H1 (cell line): ENCODE results near the gene CYB5B. TPM values are rescaled to one million over a fixed set of nuclear protein-coding genes. Genes with fewer than 3 reads are reported as not detected.

ENCODE experiments used
- CTBP2 ChIP-seq: IDR thresholded peaks from 2 replicates; pipeline ENCODE4 v1.7.0; 2011; ENCODE audit warnings: borderline replicate concordance, mild to moderate bottlenecking, moderate library complexity, mixed read lengths, low read length; ENCODE audit not compliant: insufficient read depth, insufficient read length
- CTCF ChIP-seq, 3 experiments: IDR thresholded peaks; 1 replicate in 2 of 3; 2 replicates in 1 of 3; pipeline versions ENCODE4 v1.5.1 to v1.6.1; 2011; ENCODE audit warnings: low read length in 3 of 3, mild to moderate bottlenecking in 3 of 3, inconsistent platforms in 2 of 3, low read depth in 1 of 3, moderate library complexity in 1 of 3; ENCODE audit not compliant: insufficient read depth in 1 of 3; ENCODE audit errors: control extremely low read depth in 1 of 3
- EP300 ChIP-seq, 2 experiments: IDR thresholded peaks; 1 replicate in 1 of 2; 2 replicates in 1 of 2; pipeline ENCODE4 v1.6.1; 2011 to 2012; ENCODE audit warnings: low read depth in 2 of 2, low read length in 2 of 2, mild to moderate bottlenecking in 2 of 2, borderline replicate concordance in 1 of 2, inconsistent platforms in 1 of 2, moderate library complexity in 1 of 2
- FOSL1 ChIP-seq: IDR thresholded peaks from 2 replicates; pipeline ENCODE4 v1.6.1; 2011; ENCODE audit warnings: mild to moderate bottlenecking, low read depth, low read length, moderate library complexity; ENCODE audit not compliant: insufficient read depth
- RBBP5 ChIP-seq: IDR thresholded peaks from 2 replicates; pipeline ENCODE4 v1.7.1; 2012; ENCODE audit warnings: low read depth, mild to moderate bottlenecking, inconsistent platforms, low read length, moderate library complexity, borderline replicate concordance
- SAP30 ChIP-seq: fragments of 300-600 bp; sonication (generic); IDR thresholded peaks from 2 replicates; pipeline ENCODE4 v1.7.1; 2012; ENCODE audit warnings: low read length, moderate library complexity, mild to moderate bottlenecking, inconsistent platforms; ENCODE audit not compliant: insufficient read depth, insufficient replicate concordance
- SP1 ChIP-seq: IDR thresholded peaks from 2 replicates; pipeline ENCODE4 v1.6.1; 2011; ENCODE audit warnings: low read depth, low read length
- SRF ChIP-seq: IDR thresholded peaks from 2 replicates; pipeline ENCODE4 v1.6.1; 2011; ENCODE audit warnings: mild to moderate bottlenecking, low read depth, low read length, moderate library complexity
- polyA plus RNA-seq, 7 experiments: library from polyadenylated mRNA; depleted of rRNA in 3 of 7; stranded (reverse) in 5 of 7; unstranded in 2 of 7; fragments of >200 nt in 5 of 7; fragments of 200-250 nt in 2 of 7; gene quantifications; 1 replicate in 5 of 7; 2 replicates in 1 of 7; 4 replicates in 1 of 7; pipeline versions ENCODE4 v1.2.1 to v1.2.3, GENCODE V29; 2011 to 2013; ENCODE audit warnings: missing spikeins in 2 of 7, mixed read lengths in 2 of 7
- total RNA-seq: library from RNA; stranded (reverse); fragmentation: NEBNext Ultra II Directional; extraction: Animal tissue kit (Norgen Biotek cat#: 25700); gene quantifications from 2 replicates; pipeline ENCODE4 v1.2.1, GENCODE V29; 2021

Gene CYB5B
- total and polyA plus RNA-seq, 2 of the 8 experiments (the other 6 are each of a cell fraction or from before 2014, with no cell fraction given), result 108 to 127 TPM

- TF ChIP-seq EP300 (IDR thresholded peaks at IDR 0.05; ENCODE audit: borderline replicate concordance in 1 of 2, low read depth in 2 of 2, low read length in 2 of 2) (no peak), FOSL1 (no peak), SAP30 (no peak), RBBP5 (no peak), SP1 (no peak), CTCF (IDR thresholded peaks at IDR 0.05; ENCODE audit: control extremely low read depth in 1 of 3, insufficient read depth in 1 of 3, low read depth in 1 of 3, low read length in 3 of 3) (no peak), CTBP2 (no peak), SRF (no peak)
Observed at GRCh38 chr16:69451166-69451565, 26.7 kb downstream of the CYB5B start (continued).
